Astrocyte of the hippocampus (primary cell): ENCODE measurements around the gene RANBP9.
A peak's percentile ranks its signal among the peaks of the same experiment; 100 is the strongest.

Experiments used
- DNase-seq: peaks from one replicate; pipeline ENCODE4 v3.0.0; 2011; ENCODE audit warnings: low read depth, low spot score

Gene RANBP9

DNA sequence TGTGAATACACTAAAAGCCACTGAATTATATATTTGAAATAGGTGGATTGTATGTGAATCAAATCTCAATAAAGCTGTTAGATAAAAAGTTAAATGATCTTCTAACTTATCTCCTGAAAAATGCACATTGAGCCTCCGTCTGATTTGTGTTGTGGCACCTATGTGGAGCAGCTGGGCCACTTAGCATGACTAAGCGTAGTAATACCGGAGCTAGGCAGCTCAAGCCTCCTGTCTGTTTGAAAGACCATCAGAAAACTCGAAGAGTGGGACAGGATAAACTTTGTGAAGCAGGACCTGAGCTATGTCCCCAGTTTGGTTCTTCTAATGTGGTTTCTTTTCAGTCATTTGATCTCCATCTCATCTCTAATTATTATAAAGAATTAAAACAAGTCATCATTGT, 107.5 kb downstream of the RANBP9 start:
- DNase-seq, result no peak

DNA sequence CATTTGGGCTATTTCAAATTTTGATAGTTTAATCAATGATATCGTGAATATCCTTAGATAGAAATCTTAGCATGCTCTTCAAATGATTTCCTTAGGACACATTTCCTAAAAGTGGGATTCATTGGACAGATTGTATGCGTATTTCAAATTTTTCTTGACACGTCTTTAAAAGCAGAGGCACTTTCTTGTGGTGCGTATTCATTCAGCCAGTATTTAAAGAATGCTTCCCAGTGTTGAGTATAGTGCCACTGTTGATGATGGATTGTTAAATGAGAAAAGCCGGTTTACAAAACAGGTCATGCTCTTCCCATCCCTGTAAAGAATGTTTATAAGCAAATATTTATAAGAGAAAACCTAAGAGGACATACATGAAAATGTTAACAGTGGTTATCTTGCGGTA, 111.6 kb downstream of the RANBP9 start:
- no peak for DNase-seq

DNA sequence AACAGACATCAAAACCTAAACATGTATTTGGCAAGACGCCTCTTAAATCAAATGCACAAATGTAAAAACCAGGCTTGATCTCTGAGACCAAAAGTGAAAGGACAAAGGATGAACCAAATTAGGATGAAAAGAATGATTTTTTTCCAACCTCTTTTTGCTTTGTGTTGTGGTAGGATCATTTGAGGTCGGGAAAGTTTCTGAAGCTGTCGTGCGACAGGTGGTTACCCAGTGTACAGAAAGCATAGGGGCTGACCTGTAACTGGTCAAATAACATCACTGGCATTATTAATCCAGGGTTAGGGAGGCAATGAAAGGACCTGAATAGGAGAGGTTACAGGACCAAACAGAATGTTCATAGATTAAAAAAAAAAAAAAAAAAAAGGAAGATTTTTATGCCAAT, 114.6 kb downstream of the RANBP9 start:
- no peak for DNase-seq

DNA sequence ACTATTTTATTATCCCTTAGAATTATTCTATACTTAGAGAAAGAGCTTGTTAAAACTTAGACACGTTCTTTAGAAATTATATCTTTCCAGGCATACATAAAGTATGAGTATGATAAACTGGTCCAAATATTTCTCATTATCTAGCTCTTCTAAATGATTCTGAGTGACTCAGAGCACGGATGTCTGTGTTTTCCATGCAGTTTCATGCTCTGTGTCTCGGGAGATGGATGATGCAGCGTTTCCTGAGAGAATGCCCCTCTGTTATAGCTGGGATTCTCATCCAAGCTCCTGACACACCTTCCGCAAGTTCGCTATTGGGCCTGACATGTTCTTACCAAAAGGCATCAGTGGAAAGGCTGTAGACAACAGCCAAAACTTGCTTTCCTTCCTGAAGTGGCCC, 117.9 kb downstream of the RANBP9 start:
- no peak for DNase-seq

DNA sequence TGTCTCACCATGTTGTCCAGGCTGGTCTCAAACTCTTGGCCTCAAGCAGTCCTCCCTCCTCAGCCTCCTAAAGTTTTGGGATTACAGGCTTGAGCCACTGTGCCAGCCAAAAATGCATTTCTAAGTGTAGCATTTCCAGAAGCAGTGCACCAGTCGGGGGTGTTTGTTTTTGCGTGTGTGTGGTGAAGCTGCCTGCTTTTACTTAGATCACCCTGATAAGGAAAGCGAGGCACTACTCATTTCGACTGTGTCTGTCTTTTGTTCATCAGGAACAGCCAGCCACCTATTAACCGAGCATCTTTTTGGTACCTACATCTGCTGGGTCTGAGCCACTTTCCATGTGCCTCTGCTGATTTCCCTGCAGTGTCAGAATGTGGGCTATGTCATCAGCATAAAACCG, 118.5 kb downstream of the RANBP9 start:
- no peak for DNase-seq

DNA sequence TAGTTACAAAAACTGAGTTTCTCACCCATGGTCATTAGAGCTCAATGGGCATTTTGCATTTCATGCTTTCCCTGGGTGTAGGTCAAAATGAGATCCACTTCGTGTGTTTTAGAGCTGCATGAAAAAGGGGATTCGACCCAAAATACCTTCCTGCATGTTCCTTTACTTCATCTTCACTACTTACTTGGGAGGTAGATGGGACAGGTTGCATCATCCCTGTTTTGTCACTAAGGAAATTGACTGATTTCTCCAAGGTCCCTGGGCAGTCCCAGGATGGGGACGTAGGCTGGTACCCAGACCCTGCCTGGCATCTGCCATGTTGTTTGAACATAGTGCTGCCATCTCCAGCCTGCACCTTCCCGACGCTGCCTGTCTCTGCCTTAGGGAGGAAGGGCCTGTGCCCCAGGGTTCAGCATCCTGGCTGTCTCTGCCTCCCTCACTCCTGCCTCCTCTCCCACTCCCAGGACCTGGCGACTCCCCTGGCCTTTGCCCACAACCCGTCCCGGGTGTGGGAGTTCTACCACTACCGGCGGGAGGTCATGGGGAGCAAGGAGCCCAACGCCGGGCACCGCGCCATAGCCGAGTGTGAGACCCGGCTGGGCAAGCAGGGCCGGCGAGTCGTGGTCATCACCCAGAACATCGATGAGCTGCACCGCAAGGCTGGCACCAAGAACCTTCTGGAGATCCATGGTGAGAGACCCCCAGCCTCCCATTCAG, 120.3 kb downstream of the RANBP9 start:
- DNase-seq, result no peak

DNA sequence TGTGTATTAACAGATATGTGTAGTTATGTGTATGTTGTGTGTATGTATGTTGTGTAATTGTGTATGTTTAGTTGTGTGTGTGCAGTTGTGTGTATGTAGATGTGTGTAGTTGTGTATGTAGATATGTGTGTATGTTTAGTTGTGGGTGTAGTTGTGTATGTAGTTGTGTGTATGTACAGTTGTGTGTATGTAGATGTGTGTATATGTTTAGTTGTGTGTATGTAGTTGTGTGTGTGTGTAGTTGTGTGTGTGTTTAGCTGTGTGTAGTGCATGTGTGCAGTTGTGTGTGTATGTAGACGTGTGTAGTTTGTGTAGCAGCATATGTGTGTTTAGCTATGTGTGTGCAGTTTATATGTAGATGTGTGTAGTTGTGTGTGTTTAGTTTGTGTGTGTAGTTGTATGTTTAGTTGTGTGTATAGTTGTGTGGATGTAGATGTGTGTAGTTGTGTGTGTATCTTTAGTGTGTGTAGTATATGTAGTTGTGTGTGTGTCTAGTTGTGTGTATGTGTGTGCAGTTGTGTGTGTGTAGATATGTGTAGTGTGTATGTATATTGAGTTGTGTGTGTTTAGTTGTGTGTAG, 121.0 kb downstream of the RANBP9 start:
- no peak for DNase-seq

DNA sequence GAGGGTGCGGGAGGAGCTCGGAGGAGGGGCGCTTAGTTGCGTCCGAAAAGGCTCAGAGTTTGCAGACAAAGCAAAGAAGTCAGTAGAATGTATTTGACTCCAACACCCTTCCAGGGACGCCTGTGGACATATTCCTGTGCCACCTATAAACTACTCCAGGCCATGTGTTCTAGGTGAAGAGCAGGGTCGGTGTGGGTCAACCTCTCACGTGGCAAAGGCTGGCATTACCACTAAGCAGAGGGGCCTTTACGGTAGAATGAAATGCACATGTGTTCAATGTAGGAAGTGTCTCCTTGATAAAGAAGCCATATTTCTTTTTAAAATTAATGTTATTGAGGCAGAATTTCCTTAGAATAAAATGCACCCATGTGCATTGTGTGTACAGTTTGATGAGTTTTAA, 121.8 kb downstream of the RANBP9 start:
- no peak for DNase-seq

DNA sequence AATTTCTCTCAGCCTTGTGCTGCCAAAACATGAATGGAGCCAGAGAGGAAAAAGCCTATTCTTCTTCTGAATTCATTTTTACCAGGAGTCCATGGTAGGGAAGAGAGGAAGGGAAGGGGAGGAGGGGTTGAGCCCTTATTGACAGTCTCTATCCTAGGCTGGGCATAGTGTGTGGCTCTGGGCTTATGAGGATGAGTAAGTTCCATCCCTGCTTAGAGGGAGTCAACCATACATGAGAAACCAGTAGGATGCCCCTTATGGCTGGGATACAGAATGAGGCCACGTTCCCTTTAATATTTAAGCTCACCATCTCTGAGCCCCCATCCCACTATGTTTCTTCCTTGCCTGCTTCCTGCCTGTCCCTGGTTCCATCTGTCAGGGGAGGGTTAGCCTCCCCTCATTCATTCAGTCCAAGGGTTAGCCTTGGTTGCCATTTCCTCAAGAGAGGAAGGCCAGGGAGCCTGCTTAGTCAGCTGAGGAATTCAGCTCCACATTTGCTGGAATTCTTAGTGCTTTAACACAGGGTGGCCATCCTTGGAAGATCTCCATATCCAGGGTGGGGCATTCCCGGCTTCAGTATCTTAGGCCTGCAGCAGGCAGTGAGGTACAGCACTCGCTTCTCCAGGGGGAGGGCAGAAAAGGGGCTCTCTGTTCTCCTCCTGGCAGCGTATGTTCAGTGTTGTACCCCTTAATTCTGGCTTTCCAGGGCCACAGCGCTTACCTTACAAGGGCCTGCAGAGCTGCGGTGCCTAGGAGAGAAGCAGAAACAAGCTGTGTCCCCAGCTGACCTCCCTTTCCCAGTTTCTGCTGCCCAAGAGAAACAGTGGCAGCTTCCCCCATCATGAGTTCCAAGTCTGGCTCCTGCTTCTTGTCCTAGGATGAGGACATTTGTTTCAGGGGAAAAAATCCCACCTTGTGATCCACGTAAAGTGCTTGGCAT, 124.8 kb downstream of the RANBP9 start:
- peak; percentile 21 for DNase-seq

DNA sequence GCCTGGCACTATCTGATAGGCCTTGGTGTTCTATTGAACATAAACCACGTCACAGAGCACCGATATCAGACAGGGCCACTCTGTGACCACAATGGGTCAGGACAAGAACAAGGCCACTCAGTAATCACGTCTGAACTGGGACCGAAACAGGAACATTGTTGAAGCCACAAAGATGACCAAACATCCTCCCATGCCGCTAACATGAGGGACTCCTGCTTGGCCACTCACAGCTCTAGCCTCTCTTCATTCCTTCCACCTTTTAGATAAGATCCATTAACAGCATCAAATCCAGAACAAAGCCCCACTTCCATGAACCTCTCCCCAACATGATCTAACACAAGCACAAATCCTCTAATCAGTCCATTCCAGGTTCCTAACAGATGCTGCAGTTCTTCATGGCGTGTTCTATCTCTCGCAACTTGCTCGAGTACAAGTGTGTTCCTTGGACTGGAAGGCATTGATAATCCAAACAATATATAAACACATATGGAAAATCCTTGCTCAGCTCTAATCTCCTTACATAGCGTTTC, 129.9 kb downstream of the RANBP9 start:
- no peak for DNase-seq

DNA sequence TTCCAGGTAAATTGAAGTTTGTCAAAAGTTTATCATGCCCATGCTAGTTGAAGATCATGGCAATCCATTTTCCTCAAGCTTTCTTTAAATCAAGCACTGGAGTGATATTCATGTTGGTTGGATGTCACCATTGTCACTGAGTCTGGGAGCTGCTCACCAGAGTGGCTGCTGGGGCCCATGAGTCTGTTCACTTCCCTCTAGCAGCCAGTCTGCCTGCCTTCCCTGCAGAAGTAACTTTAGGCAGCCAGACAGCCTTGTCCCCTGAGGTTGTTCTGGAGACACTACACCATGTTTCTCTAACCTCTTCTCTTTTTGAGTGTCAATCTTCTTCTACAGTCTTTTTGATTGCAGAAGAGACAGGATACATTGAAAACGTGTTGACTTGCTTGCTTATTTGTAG, 131.7 kb downstream of the RANBP9 start:
- DNase-seq, result no peak

DNA sequence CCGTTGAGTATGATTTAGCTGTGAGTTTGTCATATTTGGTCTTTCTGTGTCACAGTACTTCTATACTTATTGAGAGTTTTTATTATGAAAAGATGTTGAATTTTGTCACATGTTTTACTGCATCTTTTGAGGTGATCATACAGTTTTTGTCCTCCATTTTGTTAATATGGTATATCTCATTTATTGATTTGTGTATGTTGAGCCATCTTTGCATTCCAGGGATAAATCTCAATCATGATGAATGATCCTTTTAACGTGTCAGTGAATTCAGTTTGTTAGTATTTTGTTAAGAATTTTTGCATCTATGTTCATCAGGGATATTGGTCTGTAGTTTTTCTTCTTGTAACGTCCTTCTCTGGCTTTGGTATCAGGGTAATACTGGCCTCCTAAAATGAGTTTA, 133.7 kb downstream of the RANBP9 start:
- DNase-seq, result no peak

DNA sequence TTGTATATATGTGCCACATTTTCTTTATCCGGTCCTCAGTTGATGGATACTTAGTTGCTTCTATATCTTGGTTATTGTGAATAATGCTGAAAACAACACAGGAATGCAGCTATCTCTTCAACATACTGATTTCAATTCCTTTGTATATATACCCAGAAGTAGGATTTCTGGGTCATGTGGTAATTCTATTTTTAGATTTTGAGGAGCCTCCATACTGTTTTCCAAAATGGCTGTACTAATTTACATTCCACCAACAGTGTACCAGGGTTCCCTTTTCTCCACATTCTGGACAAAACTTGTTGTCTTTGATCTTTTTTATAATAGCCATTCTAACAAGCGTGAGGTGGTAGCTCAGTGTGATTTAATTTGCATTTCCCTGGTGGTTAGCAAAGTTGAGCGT, 135.6 kb downstream of the RANBP9 start:
- no peak for DNase-seq

DNA sequence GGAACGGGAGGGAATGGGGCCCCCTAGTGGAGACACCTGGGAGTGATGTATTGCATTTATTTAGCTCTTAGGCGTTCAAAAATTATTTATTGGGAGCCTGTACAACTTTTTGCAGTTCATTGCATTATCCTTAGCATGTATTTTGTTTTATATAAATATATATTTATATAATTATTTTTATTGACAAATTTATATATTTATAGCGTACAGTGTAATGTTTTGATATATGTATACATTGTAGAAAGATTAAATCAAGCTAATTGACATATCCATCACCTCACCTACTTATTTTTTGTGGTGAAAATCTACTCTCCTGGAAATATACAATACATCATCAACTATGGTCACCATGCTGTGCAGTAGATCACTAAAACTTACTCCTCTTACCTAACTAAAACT, 136.3 kb downstream of the RANBP9 start:
- DNase-seq, result no peak

DNA sequence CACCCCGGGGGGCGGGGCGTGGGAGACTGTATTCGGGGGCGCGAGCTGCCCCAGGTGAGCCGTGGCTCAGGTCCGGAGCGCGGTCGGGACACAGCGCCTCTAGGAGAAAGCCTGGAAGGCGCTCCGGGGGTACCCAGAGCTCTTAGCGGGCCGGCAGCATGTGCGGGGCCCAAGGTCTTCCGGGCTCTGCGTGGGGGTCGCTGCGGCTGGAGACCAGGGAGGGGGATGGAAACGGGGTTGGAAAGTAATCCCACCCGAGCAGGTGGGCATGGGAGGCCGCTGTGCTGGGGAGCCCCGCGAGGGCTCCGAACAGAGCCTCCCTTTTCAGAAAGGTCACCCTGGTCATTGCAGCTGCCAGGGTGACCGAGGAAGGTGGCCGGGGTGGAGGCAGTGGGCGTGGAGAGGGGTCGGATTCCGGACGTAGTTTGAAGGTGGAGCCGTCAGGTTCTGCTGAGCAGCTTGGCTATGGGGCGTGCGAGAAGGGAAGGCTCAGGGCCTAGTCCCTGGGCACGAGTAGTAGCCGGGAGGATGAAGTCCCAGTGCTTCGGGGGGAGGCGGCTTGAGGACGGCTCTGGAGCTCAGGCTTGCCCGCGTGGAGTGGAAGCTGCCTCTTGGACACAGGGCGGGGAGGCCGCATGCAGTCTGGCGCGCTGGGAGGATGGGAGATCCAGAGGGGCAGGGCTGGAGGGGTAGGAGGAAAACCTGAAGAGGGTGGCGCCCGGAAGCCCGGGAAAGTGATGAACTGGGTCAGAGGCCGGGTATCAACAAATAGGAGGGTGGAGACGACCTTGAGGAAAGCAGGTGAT, 136.9 kb downstream of the RANBP9 start, which contains the start of gene SIRT5:
SIRT5 (plus strand) TSS at position 31 of the 806 bp plus-strand sequence. CDS start 9,510 bp downstream, outside the sequence.
- DNase-seq, result peak; percentile 89

DNA sequence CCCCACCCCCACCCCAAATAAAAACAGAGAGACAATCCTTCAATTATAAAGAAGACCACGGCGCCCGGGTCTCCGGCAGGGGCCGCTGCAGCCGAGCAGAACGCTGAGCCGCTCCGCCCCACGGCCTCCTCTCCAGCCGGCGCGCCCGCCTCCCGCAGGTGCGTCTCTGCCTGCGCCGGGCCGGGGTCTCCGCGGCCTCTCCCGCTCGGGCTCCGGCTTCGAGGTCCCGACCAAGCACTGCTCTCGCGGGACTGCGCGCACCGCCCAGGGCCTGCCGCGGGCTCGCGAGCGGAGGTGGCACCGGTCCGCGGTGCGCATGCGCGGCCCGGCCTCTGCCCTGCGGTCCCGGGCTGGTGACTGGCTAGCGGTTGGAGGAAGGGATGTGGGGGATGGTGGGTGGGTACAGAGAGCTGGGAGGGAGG, 137.5 kb downstream of the RANBP9 start:
- DNase-seq, result peak; percentile 99

DNA sequence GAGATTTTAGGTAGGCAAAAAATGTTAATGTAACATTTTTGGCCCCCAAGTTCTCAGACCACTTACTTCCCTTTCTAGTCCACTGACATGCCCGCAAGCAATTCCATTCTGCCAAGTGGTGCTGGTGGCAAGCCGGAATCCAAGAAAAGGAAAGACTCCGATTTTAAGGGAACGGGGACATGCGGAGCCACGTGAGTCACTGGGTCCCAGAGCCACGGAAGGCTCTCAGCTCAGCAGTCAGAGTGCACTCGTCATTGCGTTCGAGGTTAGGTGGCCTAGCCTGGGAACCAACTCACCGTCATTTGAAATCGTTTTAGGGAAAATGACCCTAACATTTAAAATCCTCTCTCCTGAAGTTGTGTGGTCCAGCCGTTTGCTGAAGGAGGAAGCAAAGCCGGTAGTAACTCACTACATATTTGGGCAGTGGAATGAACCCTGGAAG, 137.9 kb downstream of the RANBP9 start:
- DNase-seq, result peak; percentile 59

DNA sequence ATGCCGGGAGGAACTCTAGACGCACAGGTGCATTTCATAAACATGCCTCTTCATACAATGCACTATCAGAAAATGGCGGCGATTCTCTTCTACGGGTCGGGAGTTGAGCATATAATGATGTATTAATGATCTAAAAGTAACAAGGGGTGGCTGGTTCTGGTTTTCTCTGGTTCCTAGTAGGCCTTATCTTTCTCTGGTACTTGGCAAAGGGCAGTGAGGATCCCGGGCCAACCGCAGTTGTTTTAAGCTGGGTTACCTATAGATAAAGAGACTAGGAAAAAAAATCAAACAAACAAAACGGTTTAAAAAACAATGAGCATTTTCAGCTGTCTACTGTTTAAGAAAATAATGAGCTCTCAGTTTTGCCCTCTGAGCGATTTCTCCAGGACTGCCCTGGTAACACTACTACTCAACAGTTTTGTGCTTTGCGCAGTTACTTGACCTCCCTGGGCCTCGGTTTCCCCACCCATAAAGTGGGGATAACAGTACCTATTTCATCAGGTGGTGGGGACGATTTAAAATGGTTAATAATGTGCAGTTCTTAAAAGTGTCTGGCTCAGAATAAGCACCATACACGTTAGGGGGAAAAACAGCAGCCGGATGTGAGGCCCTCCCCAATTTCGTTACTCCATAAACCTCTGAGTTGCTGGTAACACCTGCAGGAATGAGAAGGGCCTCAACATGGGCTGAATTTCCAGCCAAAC, 138.5 kb downstream of the RANBP9 start:
- no peak for DNase-seq

DNA sequence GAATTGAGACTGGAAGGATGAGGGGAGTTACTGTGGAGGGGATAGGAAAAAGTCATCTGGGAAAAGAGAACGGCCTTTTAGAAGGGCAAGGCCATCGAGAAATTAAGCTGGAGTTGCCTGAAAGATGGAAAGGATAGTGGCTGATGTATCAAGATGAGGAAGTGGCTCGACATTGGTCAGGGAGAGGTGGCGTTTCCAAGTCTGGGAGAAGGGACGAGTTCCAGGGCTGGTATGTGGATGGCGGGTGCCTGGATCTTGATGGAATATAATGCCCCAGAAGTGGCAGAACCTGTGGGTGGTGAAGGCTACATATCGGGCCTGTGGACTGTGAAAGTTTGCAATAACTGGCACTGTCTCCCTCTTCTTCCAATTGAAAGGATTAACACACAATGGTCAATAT, 139.4 kb downstream of the RANBP9 start:
- no peak for DNase-seq
